Measurements from ENCODE around the gene ZSCAN16.

GRCh38 chr6:28140616-28141015 is 16.2 kb downstream of the ZSCAN16 start:
- no peak for TF ChIP-seq CTCF (IDR thresholded peaks at IDR 0.05)
- no peak for TF ChIP-seq EZH2 (IDR thresholded peaks at IDR 0.05; ENCODE audit: borderline replicate concordance, insufficient read depth, low read depth, low read length, poor library complexity, severe bottlenecking)

Measured in B cell (primary cell).